ENCODE results near the gene HSD17B2.

DNA sequence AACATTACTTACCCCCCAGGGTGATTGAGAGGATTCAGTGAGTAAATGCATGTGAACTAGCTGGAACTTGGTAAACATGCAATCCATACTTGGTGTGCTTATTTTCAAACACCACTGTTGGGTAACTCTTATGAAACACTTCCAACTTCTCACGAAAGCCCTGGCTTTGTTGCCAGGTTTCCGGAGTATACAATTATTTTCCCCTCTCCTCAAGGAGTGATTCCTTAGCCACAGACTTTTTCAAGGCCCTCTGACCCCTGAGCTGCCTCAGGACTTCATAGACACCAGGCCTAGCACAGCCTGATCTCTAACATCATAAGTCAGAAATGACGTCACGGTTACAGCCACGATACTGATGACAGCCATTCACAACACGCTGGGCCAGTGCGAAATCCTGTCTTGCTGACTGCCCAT is 27.6 kb downstream of the HSD17B2 start:
- TF ChIP-seq POLR2AphosphoS5 (IDR thresholded peaks at IDR 0.05; ENCODE audit: borderline replicate concordance, low read depth, low read length) (no peak), EZH2 (IDR thresholded peaks at IDR 0.05) (no peak), FOXP2 (optimal IDR thresholded peaks at IDR 0.05; ENCODE audit: control extremely low read depth, extremely low read length, insufficient read depth) (no peak)

Measured in SK-N-MC (cell line).